A673 (cell line): ENCODE measurements around the gene MYOF. TPM values are rescaled to one million over a fixed set of nuclear protein-coding genes. Genes with fewer than 3 reads are reported as not detected.

Experiments
- BruUV-seq: library from RNA; stranded (reverse); fragments of 400-500 nt; replicated peaks from 2 replicates; lab custom pipeline; 2021; lab: Mats Ljungman, UMichigan
- CTCF ChIA-PET: fragments of 300-600 bp; sonication (Branson Sonifier 250); formaldehyde crosslinking; loops from one replicate; lab custom pipeline; 2022; ENCODE audit warnings: antibody characterized with exemption; lab: Charles Lee
- POLR2A ChIA-PET: fragments of 300-600 bp; sonication (Branson Sonifier 250); formaldehyde crosslinking; loops from one replicate; lab custom pipeline; 2022; ENCODE audit warnings: antibody characterized with exemption; ENCODE audit not compliant: low non-redundant PET; lab: Charles Lee
- DNase-seq: peaks from one replicate; pipeline ENCODE4 v3.0.0-alpha.2; 2015; ENCODE audit warnings: low spot score
- H3K27ac ChIP-seq: fragments of 200-600 bp; sonication (generic); 2 replicates; pipeline ENCODE4 v1.5.1; 2016; ENCODE audit warnings: mixed run types, low read depth, mild to moderate bottlenecking, mixed read lengths, antibody characterized with exemption, low read length; ENCODE audit not compliant: poor library complexity, severe bottlenecking
- H3K27me3 ChIP-seq: fragments of 200-600 bp; sonication (generic); replicated peaks from 2 replicates; pipeline ENCODE4 v1.6.1; 2017; ENCODE audit warnings: mixed run types, low read depth, mild to moderate bottlenecking, mixed read lengths, antibody characterized with exemption, low read length; ENCODE audit not compliant: insufficient read depth, poor library complexity
- H3K36me3 ChIP-seq: fragments of 200-600 bp; sonication (generic); 2 replicates; pipeline ENCODE4 v1.6.1; 2016; ENCODE audit warnings: mixed run types, mild to moderate bottlenecking, mixed read lengths, antibody characterized with exemption, low read length; ENCODE audit not compliant: insufficient read depth, poor library complexity, severe bottlenecking
- H3K4me1 ChIP-seq: fragments of 200-600 bp; sonication (generic); 2 replicates; pipeline ENCODE4 v1.6.1; 2017; ENCODE audit warnings: mixed run types, mild to moderate bottlenecking, mixed read lengths, antibody characterized with exemption, low read length; ENCODE audit not compliant: insufficient read depth, poor library complexity, severe bottlenecking
- H3K4me3 ChIP-seq: fragments of 200-600 bp; sonication (generic); 2 replicates; pipeline ENCODE4 v1.5.1; 2016; ENCODE audit warnings: low read depth, mixed run types, mild to moderate bottlenecking, mixed read lengths, low read length; ENCODE audit not compliant: poor library complexity, severe bottlenecking
- H3K9me3 ChIP-seq: fragments of 200-600 bp; sonication (generic); 2 replicates; pipeline ENCODE4 v1.6.1; 2016; ENCODE audit warnings: mixed run types, low read depth, mild to moderate bottlenecking, mixed read lengths, antibody characterized with exemption, low read length; ENCODE audit not compliant: poor library complexity, severe bottlenecking
- EZH2 ChIP-seq: fragments of 200-600 bp; sonication (generic); IDR thresholded peaks from 2 replicates; pipeline ENCODE4 v1.6.1; 2017; ENCODE audit warnings: borderline replicate concordance, low read depth, mild to moderate bottlenecking, mixed read lengths, antibody characterized with exemption, low read length; ENCODE audit not compliant: poor library complexity, severe bottlenecking
- intact Hi-C: fragments of 100-400 bp; cut with micrococcal nuclease; formaldehyde crosslinking; loops from one replicate; pipeline ENCODE4 v1.10.0; 2022; ENCODE audit not compliant: unreplicated experiment
- total RNA-seq: library from RNA; stranded (reverse); gene quantifications from 2 replicates; pipeline ENCODE4 v1.2.3, GENCODE V29; 2021
- TF ChIP-seq, protein P1 (sequence below): fragments of 300-800, 200-600 bp; sonication (generic); conservative IDR thresholded peaks from 2 replicates; pipeline ENCODE4 v1.5.1; 2017; ENCODE audit warnings: low read depth, mild to moderate bottlenecking, antibody characterized with exemption, low read length, moderate library complexity, mixed read lengths

MYOF gene
- total RNA-seq, 1 experiment from 2014 or later = 24.2 TPM

GRCh38 chr10:93404048-93404354, 78.1 kb downstream of the MYOF start:
- CTCF ChIA-PET = no interaction called here
- TF ChIP-seq, protein P1, sequence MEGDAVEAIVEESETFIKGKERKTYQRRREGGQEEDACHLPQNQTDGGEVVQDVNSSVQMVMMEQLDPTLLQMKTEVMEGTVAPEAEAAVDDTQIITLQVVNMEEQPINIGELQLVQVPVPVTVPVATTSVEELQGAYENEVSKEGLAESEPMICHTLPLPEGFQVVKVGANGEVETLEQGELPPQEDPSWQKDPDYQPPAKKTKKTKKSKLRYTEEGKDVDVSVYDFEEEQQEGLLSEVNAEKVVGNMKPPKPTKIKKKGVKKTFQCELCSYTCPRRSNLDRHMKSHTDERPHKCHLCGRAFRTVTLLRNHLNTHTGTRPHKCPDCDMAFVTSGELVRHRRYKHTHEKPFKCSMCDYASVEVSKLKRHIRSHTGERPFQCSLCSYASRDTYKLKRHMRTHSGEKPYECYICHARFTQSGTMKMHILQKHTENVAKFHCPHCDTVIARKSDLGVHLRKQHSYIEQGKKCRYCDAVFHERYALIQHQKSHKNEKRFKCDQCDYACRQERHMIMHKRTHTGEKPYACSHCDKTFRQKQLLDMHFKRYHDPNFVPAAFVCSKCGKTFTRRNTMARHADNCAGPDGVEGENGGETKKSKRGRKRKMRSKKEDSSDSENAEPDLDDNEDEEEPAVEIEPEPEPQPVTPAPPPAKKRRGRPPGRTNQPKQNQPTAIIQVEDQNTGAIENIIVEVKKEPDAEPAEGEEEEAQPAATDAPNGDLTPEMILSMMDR = no peak
- no peak for TF ChIP-seq EZH2
- H3K4me3 ChIP-seq = no peak overlapping the region
- no peak overlapping the region for H3K27ac ChIP-seq
- H3K9me3 ChIP-seq = no peaks in the 10 kb centered on the region
- POLR2A ChIA-PET = no interaction called here
- no peak for DNase-seq
- H3K27me3 ChIP-seq = no peaks in the 10 kb centered on the region
- BruUV-seq = no TSS peak
- intact Hi-C loops = no loop called here
- peaks cover 10% of the 10 kb centered on the region for H3K4me1 ChIP-seq
- H3K36me3 ChIP-seq = no peaks in the 10 kb centered on the region

GRCh38 chr10:93403152-93404047, 78.7 kb downstream of the MYOF start:
- no peaks in the 10 kb centered on the region for H3K9me3 ChIP-seq
- no peaks in the 10 kb centered on the region for H3K36me3 ChIP-seq
- no peak overlapping the region for H3K4me3 ChIP-seq
- H3K27me3 ChIP-seq = no peaks in the 10 kb centered on the region
- no TSS peak for BruUV-seq
- no peak overlapping the region for H3K27ac ChIP-seq
- intact Hi-C loops = no loop called here
- POLR2A ChIA-PET = no interaction called here
- CTCF ChIA-PET = no interaction called here
- H3K4me1 ChIP-seq = peaks cover 10% of the 10 kb centered on the region
- DNase-seq = no peak
- TF ChIP-seq EZH2 = no peak
- TF ChIP-seq, protein P1 = no peak

- TF ChIP-seq EZH2 = no peak
- TF ChIP-seq, protein P1 = no peak
- Histone ChIP-seq H3K4me1 (peaks cover 10% of the 10 kb centered on the region), H3K4me3 (no peak overlapping the region), H3K27me3 (no peaks in the 10 kb centered on the region), H3K9me3 (no peaks in the 10 kb centered on the region), H3K27ac (no peak overlapping the region), H3K36me3 (no peaks in the 10 kb centered on the region)
- ChIA-PET CTCF (no interaction called here), POLR2A (no interaction called here)
- no peak for DNase-seq
- BruUV-seq = no TSS peak
- intact Hi-C loops = no loop called here
Measured at GRCh38 chr10:93402192-93402591, 79.9 kb downstream of the MYOF start.
